GM23338 (cell line): ENCODE data around the gene SORL1. TPM values are rescaled to one million over a fixed set of nuclear protein-coding genes. Genes with fewer than 3 reads are reported as not detected.

Experiments used
- ATAC-seq: fragments of 200-7000 bp; cut with Tn5 transposase; 3 replicates; pipeline ENCODE4 v1.9.1; 2020
- DNase-seq: peaks from one replicate; pipeline ENCODE4 v3.0.0-alpha.2; 2015; ENCODE audit warnings: low spot score
- H2AFZ ChIP-seq: fragments of 200-600 bp; sonication (generic); 2 replicates; pipeline ENCODE4 v1.8.0; 2016; ENCODE audit warnings: antibody characterized with exemption, mild to moderate bottlenecking, moderate library complexity
- H3F3A ChIP-seq: fragments of 200-600 bp; sonication (generic); replicated peaks from 2 replicates; pipeline ENCODE4 v1.8.0; 2017; ENCODE audit warnings: antibody characterized with exemption, mixed run types, low read depth
- H3K27ac ChIP-seq: fragments of 200-600 bp; sonication (generic); 2 replicates; pipeline ENCODE4 v1.6.1; 2016; ENCODE audit warnings: low read depth
- H3K27me3 ChIP-seq: fragments of 200-600 bp; sonication (generic); 2 replicates; pipeline ENCODE4 v1.8.0; 2016; ENCODE audit warnings: mild to moderate bottlenecking, mixed run types, moderate library complexity; ENCODE audit not compliant: insufficient read depth
- H3K36me3 ChIP-seq: fragments of 200-600 bp; sonication (generic); 2 replicates; pipeline ENCODE4 v1.8.0; 2016; ENCODE audit warnings: mild to moderate bottlenecking; ENCODE audit not compliant: insufficient read depth
- H3K4me1 ChIP-seq: fragments of 200-600 bp; sonication (generic); 2 replicates; pipeline ENCODE4 v1.8.0; 2016; ENCODE audit warnings: mild to moderate bottlenecking, moderate library complexity; ENCODE audit not compliant: insufficient read depth
- H3K4me2 ChIP-seq: fragments of 200-600 bp; sonication (generic); 2 replicates; pipeline ENCODE4 v1.7.1; 2017; ENCODE audit warnings: mixed run types
- H3K4me3 ChIP-seq: fragments of 200-600 bp; sonication (generic); 2 replicates; pipeline ENCODE4 v1.6.1; 2016; ENCODE audit warnings: mixed run types
- H3K79me2 ChIP-seq: fragments of 200-600 bp; sonication (generic); replicated peaks from 2 replicates; pipeline ENCODE4 v1.8.0; 2017; ENCODE audit warnings: mild to moderate bottlenecking; ENCODE audit not compliant: insufficient read depth
- H3K9me2 ChIP-seq: fragments of 200-600 bp; sonication (generic); 2 replicates; pipeline ENCODE4 v1.8.0; 2017; ENCODE audit not compliant: insufficient read depth
- H4K20me1 ChIP-seq: fragments of 200-600 bp; sonication (generic); replicated peaks from 2 replicates; pipeline ENCODE4 v1.8.0; 2017; ENCODE audit warnings: mild to moderate bottlenecking; ENCODE audit not compliant: insufficient read depth
- H3K27ac Mint-ChIP-seq: 2 replicates; pipeline ENCODE4 v1.8.0; 2020; ENCODE audit warnings: inconsistent platforms, mild to moderate bottlenecking, moderate library complexity, mixed read lengths
- H3K27me3 Mint-ChIP-seq: 3 replicates; pipeline ENCODE4 v1.8.0; 2022; ENCODE audit warnings: low read depth, mild to moderate bottlenecking, moderate library complexity, mixed read lengths, inconsistent platforms; ENCODE audit not compliant: insufficient read depth, poor library complexity
- H3K36me3 Mint-ChIP-seq: 3 replicates; pipeline ENCODE4 v1.8.0; 2021; ENCODE audit warnings: low read depth, mild to moderate bottlenecking, inconsistent platforms, moderate library complexity, mixed read lengths
- H3K4me1 Mint-ChIP-seq: 3 replicates; pipeline ENCODE4 v1.8.0; 2020; ENCODE audit warnings: mild to moderate bottlenecking, inconsistent platforms, mixed read lengths
- H3K4me3 Mint-ChIP-seq: 3 replicates; pipeline ENCODE4 v1.8.0; 2021; ENCODE audit warnings: moderate library complexity, mild to moderate bottlenecking, inconsistent platforms, mixed read lengths
- H3K9me3 Mint-ChIP-seq: 3 replicates; pipeline ENCODE4 v1.8.0; 2020; ENCODE audit warnings: moderate library complexity, mild to moderate bottlenecking, inconsistent platforms, mixed read lengths
- CREB1 ChIP-seq: fragments of 250-450 bp; sonication (Bioruptor Pico); IDR thresholded peaks from 2 replicates; pipeline ENCODE4 v1.5.0; 2020; ENCODE audit warnings: low read depth, mild to moderate bottlenecking, moderate library complexity
- CTCF ChIP-seq, 2 experiments: fragments of 200-600 bp in 1 of 2; sonication (generic) in 1 of 2; conservative IDR thresholded peaks; 2 replicates each; pipeline versions ENCODE4 v1.5.1 to v1.6.1; 2016 to 2017; ENCODE audit warnings: antibody characterized with exemption in 2 of 2, low read depth in 2 of 2, mild to moderate bottlenecking in 2 of 2, moderate library complexity in 1 of 2
- EZH2 ChIP-seq: fragments of 200-600 bp; sonication (generic); IDR thresholded peaks from one replicate; pipeline ENCODE4 v1.8.0; 2017; ENCODE audit warnings: antibody characterized with exemption, mild to moderate bottlenecking, low read depth; ENCODE audit not compliant: unreplicated experiment
- EZH2phosphoT487 ChIP-seq: fragments of 200-600 bp; sonication (generic); IDR thresholded peaks from one replicate; pipeline ENCODE4 v1.8.1; 2018; ENCODE audit warnings: antibody characterized with exemption; ENCODE audit not compliant: unreplicated experiment
- JUNB ChIP-seq: IDR thresholded peaks from one replicate; pipeline ENCODE4 v1.6.1; 2016; ENCODE audit warnings: antibody characterized with exemption; ENCODE audit not compliant: unreplicated experiment
- NANOG ChIP-seq: IDR thresholded peaks from 2 replicates; pipeline ENCODE4 v1.6.1; 2016; ENCODE audit warnings: antibody characterized with exemption, borderline replicate concordance
- POLR2AphosphoS5 ChIP-seq: IDR thresholded peaks from 2 replicates; pipeline ENCODE4 v1.6.1; 2016; ENCODE audit warnings: antibody characterized with exemption, low read depth
- STAT1 ChIP-seq: IDR thresholded peaks from one replicate; pipeline ENCODE4 v1.6.1; 2016; ENCODE audit warnings: antibody characterized with exemption; ENCODE audit not compliant: unreplicated experiment
- ZNF114 ChIP-seq: fragments of 250-450 bp; sonication (Bioruptor Pico); IDR thresholded peaks from 2 replicates; pipeline ENCODE4 v1.5.0; 2020; ENCODE audit warnings: mild to moderate bottlenecking, moderate library complexity
- ZNF331 ChIP-seq: fragments of 250-450 bp; sonication (Bioruptor Pico); IDR thresholded peaks from 2 replicates; pipeline ENCODE4 v1.5.0; 2020; ENCODE audit warnings: low read depth, mild to moderate bottlenecking, moderate library complexity
- polyA plus RNA-seq: library from polyadenylated mRNA; unstranded; fragments of >200 nt; fragmentation: Nextera tagmentation; extraction: Ambion mirVana; gene quantifications from 2 replicates; pipeline ENCODE4 v1.2.1, GENCODE V29; 2016
- total RNA-seq: library from RNA; depleted of rRNA; stranded (reverse); fragments of >200 nt; shearing (Covaris generic); gene quantifications from 2 replicates; pipeline ENCODE4 v1.2.3, GENCODE V29; 2014
- TF ChIP-seq, protein P1 (sequence below): IDR thresholded peaks from one replicate; pipeline ENCODE4 v1.6.1; 2018; ENCODE audit warnings: antibody characterized with exemption; ENCODE audit not compliant: unreplicated experiment
- TF ChIP-seq, protein P2 (sequence below): IDR thresholded peaks from 2 replicates; pipeline ENCODE4 v1.6.1; 2016; ENCODE audit warnings: antibody characterized with exemption
- TF ChIP-seq, protein P3 (sequence below): fragments of 250-450 bp; sonication (Bioruptor Pico); IDR thresholded peaks from 2 replicates; pipeline ENCODE4 v1.5.0; 2020; ENCODE audit warnings: mild to moderate bottlenecking, moderate library complexity

The SORL1 gene
- total and polyA plus RNA-seq, 2 experiments from 2014 or later = 23.0 to 78.8 TPM

DNA sequence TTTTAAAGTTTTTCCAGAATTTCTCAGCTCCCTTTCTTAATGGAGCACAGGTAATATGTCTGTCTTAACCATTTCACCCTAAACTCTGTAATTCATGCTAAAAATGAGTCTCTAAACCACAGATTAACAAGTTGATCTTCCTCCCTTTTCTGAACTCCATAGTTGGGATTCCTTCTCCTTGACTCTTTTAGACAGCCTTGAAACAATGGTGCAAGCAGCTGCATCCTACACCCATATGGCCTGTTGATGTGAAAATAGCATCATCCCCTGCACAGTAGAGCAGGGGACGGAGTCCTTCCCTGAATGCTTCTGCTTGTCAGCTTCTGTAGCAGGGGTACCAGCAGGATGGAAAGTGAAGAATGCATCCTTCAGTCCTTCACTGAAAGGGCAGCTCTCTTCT, 193.5 kb downstream of the SORL1 start:
- Histone ChIP-seq H2AFZ (no peak overlapping the region), H3K4me2 (no peak overlapping the region), H3K27me3 (no peaks in the 10 kb centered on the region), H3K4me3 (no peak overlapping the region), H3K4me1 (peaks cover 19% of the 10 kb centered on the region), H4K20me1 (no peaks in the 10 kb centered on the region), H3K9me2 (0 out of 2 replicates have a peak, but pooled peaks cover 11% of the 10 kb centered on the region), H3K27ac (no peak overlapping the region), H3F3A (0 out of 2 replicates have a peak, but pooled peaks cover 3% of the 10 kb centered on the region), H3K36me3 (no peaks in the 10 kb centered on the region), H3K79me2 (no peaks in the 10 kb centered on the region)
- Mint-ChIP-seq H3K9me3 (no peaks in the 10 kb centered on the region), H3K27ac (no peak overlapping the region), H3K4me1 (peaks cover 19% of the 10 kb centered on the region), H3K36me3 (no peaks in the 10 kb centered on the region), H3K27me3 (peaks cover 7% of the 10 kb centered on the region), H3K4me3 (no peak overlapping the region)
- ATAC-seq (no peak), DNase-seq (no peak)
- TF ChIP-seq NANOG (no peak), CREB1 (no peak), EZH2phosphoT487 (no peak), POLR2AphosphoS5 (no peak), CTCF (conservative IDR thresholded peaks at IDR 0.05; ENCODE audit: low read depth in 2 of 2) (no peak), JUNB (no peak), ZNF114 (CRISPR knock-in tag) (no peak), ZNF331 (CRISPR knock-in tag) (no peak), STAT1 (no peak), EZH2 (no peak)
- TF ChIP-seq, protein P1, sequence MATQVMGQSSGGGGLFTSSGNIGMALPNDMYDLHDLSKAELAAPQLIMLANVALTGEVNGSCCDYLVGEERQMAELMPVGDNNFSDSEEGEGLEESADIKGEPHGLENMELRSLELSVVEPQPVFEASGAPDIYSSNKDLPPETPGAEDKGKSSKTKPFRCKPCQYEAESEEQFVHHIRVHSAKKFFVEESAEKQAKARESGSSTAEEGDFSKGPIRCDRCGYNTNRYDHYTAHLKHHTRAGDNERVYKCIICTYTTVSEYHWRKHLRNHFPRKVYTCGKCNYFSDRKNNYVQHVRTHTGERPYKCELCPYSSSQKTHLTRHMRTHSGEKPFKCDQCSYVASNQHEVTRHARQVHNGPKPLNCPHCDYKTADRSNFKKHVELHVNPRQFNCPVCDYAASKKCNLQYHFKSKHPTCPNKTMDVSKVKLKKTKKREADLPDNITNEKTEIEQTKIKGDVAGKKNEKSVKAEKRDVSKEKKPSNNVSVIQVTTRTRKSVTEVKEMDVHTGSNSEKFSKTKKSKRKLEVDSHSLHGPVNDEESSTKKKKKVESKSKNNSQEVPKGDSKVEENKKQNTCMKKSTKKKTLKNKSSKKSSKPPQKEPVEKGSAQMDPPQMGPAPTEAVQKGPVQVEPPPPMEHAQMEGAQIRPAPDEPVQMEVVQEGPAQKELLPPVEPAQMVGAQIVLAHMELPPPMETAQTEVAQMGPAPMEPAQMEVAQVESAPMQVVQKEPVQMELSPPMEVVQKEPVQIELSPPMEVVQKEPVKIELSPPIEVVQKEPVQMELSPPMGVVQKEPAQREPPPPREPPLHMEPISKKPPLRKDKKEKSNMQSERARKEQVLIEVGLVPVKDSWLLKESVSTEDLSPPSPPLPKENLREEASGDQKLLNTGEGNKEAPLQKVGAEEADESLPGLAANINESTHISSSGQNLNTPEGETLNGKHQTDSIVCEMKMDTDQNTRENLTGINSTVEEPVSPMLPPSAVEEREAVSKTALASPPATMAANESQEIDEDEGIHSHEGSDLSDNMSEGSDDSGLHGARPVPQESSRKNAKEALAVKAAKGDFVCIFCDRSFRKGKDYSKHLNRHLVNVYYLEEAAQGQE = no peak
- TF ChIP-seq, protein P2, sequence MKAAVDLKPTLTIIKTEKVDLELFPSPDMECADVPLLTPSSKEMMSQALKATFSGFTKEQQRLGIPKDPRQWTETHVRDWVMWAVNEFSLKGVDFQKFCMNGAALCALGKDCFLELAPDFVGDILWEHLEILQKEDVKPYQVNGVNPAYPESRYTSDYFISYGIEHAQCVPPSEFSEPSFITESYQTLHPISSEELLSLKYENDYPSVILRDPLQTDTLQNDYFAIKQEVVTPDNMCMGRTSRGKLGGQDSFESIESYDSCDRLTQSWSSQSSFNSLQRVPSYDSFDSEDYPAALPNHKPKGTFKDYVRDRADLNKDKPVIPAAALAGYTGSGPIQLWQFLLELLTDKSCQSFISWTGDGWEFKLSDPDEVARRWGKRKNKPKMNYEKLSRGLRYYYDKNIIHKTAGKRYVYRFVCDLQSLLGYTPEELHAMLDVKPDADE = no peak
- TF ChIP-seq, protein P3, sequence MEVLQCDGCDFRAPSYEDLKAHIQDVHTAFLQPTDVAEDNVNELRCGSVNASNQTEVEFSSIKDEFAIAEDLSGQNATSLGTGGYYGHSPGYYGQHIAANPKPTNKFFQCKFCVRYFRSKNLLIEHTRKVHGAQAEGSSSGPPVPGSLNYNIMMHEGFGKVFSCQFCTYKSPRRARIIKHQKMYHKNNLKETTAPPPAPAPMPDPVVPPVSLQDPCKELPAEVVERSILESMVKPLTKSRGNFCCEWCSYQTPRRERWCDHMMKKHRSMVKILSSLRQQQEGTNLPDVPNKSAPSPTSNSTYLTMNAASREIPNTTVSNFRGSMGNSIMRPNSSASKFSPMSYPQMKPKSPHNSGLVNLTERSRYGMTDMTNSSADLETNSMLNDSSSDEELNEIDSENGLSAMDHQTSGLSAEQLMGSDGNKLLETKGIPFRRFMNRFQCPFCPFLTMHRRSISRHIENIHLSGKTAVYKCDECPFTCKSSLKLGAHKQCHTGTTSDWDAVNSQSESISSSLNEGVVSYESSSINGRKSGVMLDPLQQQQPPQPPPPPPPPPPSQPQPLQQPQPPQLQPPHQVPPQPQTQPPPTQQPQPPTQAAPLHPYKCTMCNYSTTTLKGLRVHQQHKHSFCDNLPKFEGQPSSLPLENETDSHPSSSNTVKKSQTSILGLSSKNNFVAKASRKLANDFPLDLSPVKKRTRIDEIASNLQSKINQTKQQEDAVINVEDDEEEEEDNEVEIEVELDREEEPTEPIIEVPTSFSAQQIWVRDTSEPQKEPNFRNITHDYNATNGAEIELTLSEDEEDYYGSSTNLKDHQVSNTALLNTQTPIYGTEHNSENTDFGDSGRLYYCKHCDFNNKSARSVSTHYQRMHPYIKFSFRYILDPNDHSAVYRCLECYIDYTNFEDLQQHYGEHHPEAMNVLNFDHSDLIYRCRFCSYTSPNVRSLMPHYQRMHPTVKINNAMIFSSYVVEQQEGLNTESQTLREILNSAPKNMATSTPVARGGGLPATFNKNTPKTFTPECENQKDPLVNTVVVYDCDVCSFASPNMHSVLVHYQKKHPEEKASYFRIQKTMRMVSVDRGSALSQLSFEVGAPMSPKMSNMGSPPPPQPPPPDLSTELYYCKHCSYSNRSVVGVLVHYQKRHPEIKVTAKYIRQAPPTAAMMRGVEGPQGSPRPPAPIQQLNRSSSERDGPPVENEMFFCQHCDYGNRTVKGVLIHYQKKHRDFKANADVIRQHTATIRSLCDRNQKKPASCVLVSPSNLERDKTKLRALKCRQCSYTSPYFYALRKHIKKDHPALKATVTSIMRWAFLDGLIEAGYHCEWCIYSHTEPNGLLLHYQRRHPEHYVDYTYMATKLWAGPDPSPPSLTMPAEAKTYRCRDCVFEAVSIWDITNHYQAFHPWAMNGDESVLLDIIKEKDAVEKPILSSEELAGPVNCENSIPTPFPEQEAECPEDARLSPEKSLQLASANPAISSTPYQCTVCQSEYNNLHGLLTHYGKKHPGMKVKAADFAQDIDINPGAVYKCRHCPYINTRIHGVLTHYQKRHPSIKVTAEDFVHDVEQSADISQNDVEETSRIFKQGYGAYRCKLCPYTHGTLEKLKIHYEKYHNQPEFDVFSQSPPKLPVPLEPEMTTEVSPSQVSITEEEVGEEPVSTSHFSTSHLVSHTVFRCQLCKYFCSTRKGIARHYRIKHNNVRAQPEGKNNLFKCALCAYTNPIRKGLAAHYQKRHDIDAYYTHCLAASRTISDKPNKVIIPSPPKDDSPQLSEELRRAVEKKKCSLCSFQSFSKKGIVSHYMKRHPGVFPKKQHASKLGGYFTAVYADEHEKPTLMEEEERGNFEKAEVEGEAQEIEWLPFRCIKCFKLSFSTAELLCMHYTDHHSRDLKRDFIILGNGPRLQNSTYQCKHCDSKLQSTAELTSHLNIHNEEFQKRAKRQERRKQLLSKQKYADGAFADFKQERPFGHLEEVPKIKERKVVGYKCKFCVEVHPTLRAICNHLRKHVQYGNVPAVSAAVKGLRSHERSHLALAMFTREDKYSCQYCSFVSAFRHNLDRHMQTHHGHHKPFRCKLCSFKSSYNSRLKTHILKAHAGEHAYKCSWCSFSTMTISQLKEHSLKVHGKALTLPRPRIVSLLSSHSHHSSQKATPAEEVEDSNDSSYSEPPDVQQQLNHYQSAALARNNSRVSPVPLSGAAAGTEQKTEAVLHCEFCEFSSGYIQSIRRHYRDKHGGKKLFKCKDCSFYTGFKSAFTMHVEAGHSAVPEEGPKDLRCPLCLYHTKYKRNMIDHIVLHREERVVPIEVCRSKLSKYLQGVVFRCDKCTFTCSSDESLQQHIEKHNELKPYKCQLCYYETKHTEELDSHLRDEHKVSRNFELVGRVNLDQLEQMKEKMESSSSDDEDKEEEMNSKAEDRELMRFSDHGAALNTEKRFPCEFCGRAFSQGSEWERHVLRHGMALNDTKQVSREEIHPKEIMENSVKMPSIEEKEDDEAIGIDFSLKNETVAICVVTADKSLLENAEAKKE (CRISPR knock-in tag) = no peak
